Neural crest cell (in vitro differentiated cells): ENCODE results near the gene PDGFD. TPM values are rescaled to one million over a fixed set of nuclear protein-coding genes. Genes with fewer than 3 reads are reported as not detected.

Experiments used
- DNase-seq: peaks from one replicate; pipeline ENCODE4 v3.0.0; 2021; ENCODE audit warnings: low read depth, mixed read lengths, low spot score
- H3K27ac Mint-ChIP-seq: one replicate; pipeline ENCODE4 v1.8.0; 2021; ENCODE audit warnings: mild to moderate bottlenecking, mixed read lengths; ENCODE audit not compliant: unreplicated experiment
- H3K27me3 Mint-ChIP-seq: 2 replicates; pipeline ENCODE4 v1.8.0; 2021; ENCODE audit warnings: low read depth, mild to moderate bottlenecking, mixed read lengths
- H3K36me3 Mint-ChIP-seq: 2 replicates; pipeline ENCODE4 v1.8.0; 2021; ENCODE audit warnings: low read depth, mild to moderate bottlenecking, mixed read lengths
- H3K4me1 Mint-ChIP-seq: 2 replicates; pipeline ENCODE4 v1.8.0; 2021; ENCODE audit warnings: mixed read lengths
- H3K4me3 Mint-ChIP-seq: one replicate; pipeline ENCODE4 v1.8.0; 2021; ENCODE audit warnings: mild to moderate bottlenecking, mixed read lengths
- H3K9me3 Mint-ChIP-seq: 2 replicates; pipeline ENCODE4 v1.8.0; 2021; ENCODE audit warnings: mixed read lengths
- CTCF ChIP-seq: fragments of 200-600 bp; sonication (generic); conservative IDR thresholded peaks from 2 replicates; pipeline ENCODE4 v1.5.0; 2021; ENCODE audit warnings: antibody characterized with exemption, mild to moderate bottlenecking
- total RNA-seq: library from RNA; stranded (reverse); gene quantifications from 2 replicates; pipeline ENCODE4 v1.2.1, GENCODE V29; 2021

PDGFD gene
- total RNA-seq, 1 donor from 2014 or later: 3.4 TPM

DNA sequence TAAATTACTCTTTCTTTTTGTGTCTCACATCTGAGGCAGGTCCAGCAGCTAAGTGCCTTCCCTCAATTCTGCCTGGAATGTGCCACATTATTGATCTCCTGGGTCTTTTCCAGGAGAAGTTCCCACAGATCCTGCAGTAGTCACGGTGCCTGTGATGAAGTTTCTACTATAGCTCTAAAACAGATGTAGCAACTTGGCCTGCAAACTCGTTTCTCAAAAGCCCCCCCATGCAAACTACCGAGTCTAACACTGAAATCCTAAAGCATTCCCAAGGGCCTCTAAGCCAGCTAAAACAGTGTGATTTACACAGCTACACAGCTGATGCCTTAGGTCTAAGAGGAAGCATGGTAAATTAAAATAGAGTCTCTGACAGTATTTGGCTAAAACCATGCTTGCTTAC lies 73.2 kb downstream of the PDGFD start:
- no peak for TF ChIP-seq CTCF
- Mint-ChIP-seq H3K4me3 (no peak overlapping the region), H3K9me3 (no peaks in the 10 kb centered on the region), H3K4me1 (no peaks in the 10 kb centered on the region), H3K36me3 (no peaks in the 10 kb centered on the region), H3K27me3 (no peaks in the 10 kb centered on the region), H3K27ac (no peak overlapping the region)
- DNase-seq: no peak

GRCh38 chr11:104089481-104089880 lies 74.5 kb downstream of the PDGFD start:
- Mint-ChIP-seq H3K27me3 (no peaks in the 10 kb centered on the region), H3K4me3 (no peak overlapping the region), H3K36me3 (no peaks in the 10 kb centered on the region), H3K9me3 (no peaks in the 10 kb centered on the region), H3K27ac (no peak overlapping the region), H3K4me1 (no peaks in the 10 kb centered on the region)
- no peak for DNase-seq
- TF ChIP-seq CTCF: no peak

DNA sequence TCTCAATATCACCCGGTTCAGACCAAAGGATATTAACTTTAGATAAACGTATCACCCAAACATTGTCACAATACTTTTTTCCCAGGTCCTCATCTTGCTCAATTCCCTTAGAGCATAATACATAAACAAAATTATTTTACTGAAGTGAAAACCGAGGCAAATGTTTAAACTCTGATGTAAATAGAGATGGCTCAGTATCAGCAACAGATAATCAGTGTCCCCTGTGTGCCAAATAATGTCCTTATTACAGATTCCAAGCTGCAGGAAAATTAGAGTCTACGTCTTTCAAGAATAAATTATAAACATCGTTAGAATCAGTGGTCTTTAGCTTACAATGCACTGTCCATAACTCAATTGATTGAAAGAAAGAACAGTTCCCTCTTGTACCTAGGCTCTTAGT lies 77.3 kb downstream of the PDGFD start:
- H3K27me3 Mint-ChIP-seq: no peaks in the 10 kb centered on the region

DNA sequence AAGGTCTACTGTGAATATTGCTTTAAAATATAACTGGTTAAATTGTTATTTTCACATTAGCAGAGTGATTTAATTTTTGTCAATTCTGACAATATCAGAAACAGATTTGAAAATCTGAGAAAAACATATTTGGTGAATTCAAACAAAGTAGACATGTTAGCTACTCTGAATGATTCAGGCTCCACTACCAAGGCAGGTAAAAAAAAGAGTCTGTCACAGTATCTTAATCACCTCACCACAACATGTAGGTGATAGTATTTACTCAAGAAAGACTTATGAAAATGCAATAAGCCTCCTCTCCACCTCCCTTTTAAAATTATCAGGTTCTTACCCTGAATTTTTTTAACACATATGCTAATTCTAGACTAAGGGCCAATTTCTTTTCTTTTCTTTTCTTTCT lies 85.0 kb downstream of the PDGFD start:
- TF ChIP-seq CTCF: no peak
- Mint-ChIP-seq H3K4me1 (no peaks in the 10 kb centered on the region), H3K36me3 (no peaks in the 10 kb centered on the region), H3K27me3 (no peaks in the 10 kb centered on the region), H3K9me3 (no peaks in the 10 kb centered on the region), H3K4me3 (no peak overlapping the region), H3K27ac (no peak overlapping the region)
- DNase-seq: no peak

More for the DNA sequence above, 77.3 kb downstream of the PDGFD start:
- DNase-seq: no peak
- Mint-ChIP-seq H3K36me3 (no peaks in the 10 kb centered on the region), H3K27ac (no peak overlapping the region), H3K4me1 (no peaks in the 10 kb centered on the region), H3K4me3 (no peak overlapping the region), H3K9me3 (no peaks in the 10 kb centered on the region)
- no peak for TF ChIP-seq CTCF

- no peaks in the 10 kb centered on the region for H3K27me3 Mint-ChIP-seq
- no peaks in the 10 kb centered on the region for H3K36me3 Mint-ChIP-seq
- no peak overlapping the region for H3K27ac Mint-ChIP-seq
- no peaks in the 10 kb centered on the region for H3K4me1 Mint-ChIP-seq
- no peak for TF ChIP-seq CTCF
- H3K4me3 Mint-ChIP-seq: no peak overlapping the region
- H3K9me3 Mint-ChIP-seq: no peaks in the 10 kb centered on the region
- DNase-seq: no peak
Observed at GRCh38 chr11:104078245-104078644, 85.7 kb downstream of the PDGFD start.

DNA sequence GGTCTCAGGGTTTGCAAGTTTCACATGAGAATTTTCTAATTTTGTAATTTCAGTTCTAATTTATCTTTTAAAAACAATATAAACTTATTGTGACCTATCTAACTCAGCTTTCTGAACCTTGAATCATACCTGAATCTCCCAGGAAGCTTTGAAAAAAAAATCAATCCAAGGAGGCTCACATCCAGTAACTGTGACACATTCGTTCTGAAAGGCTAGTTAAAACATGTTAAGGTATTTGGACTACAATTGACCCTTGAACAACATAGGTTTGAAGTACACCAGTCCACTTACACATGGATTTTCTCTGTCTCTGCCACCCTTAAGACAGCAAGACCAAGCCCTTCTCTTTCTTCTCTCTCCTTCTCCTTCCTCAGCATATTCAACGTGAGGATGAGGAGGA lies 87.5 kb downstream of the PDGFD start:
- Mint-ChIP-seq H3K4me3 (no peak overlapping the region), H3K9me3 (no peaks in the 10 kb centered on the region), H3K36me3 (no peaks in the 10 kb centered on the region), H3K4me1 (no peaks in the 10 kb centered on the region), H3K27me3 (no peaks in the 10 kb centered on the region), H3K27ac (no peak overlapping the region)
- no peak for DNase-seq
- TF ChIP-seq CTCF: no peak
